Measurements from ENCODE around the gene CADM1.

- no peak for TF ChIP-seq CTCF (IDR thresholded peaks at IDR 0.05; ENCODE audit: low read depth, low read length, poor library complexity, severe bottlenecking)
- no peak for TF ChIP-seq EZH2phosphoT487 (IDR thresholded peaks at IDR 0.05; ENCODE audit: borderline replicate concordance, low read length)
These were observed 205.8 kb downstream of the CADM1 start for GRCh38 chr11:115298300-115299012.
